ENCODE data around the gene DHX9. TPM values are rescaled to one million over a fixed set of nuclear protein-coding genes. Genes with fewer than 3 reads are reported as not detected.

DHX9 gene
- total and polyA plus RNA-seq, 9 of the 15 experiments (the other 6 are each of a cell fraction or from before 2014, with no cell fraction given): 100 to 409 (median 294) TPM

DNA sequence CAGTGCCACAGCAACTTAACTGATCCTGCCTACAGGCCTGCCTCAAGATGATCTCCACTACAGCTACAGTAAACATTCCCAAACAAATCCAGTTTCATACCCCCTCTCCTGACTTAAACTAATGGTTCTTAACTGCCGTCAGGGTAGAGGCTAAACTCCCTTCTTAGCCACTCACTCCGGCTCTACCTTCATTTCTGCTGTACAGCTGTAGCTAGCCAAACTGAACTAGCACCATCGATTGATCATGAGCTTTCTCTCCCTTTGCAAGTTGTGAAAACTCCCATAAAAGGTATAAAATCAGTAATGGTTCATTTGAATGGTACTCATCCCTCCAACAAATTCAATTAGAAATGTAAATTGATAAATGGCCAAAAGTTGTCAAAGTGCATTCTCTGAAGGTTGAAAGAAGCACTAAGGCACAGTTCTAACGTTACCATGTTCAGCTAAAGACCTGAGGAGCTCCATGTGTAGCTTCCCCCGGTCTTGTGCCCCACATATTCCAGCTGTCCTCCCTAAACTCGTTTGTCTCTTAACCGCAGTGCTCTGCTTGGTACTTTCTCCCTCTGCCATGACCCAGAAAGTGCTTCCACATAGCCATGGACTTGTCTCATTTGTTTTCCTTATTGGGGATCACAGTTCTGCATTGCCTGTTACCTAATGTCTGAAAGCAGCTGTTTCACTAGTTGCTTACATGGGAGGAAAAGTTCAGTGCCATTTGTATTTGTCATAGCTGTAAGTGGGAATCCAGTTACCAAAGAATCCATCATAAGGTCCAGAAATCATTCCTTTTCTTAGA lies 49.8 kb downstream of the DHX9 start:
- H3K9me3 ChIP-seq (replicated peaks; ENCODE audit: control insufficient read depth, insufficient read depth, low read depth, low read length): no peaks in the 10 kb centered on the region
- in situ Hi-C loops (cut with MboI): no loop called here
- ChIA-PET CTCF (ENCODE audit: low intra/inter-chr PET ratio) (no interaction called here), POLR2A (interaction anchor here (0.5 to 3.6 kb wide), 13 partner anchors 10 to 838 kb away, joined by 3 to 19 read pairs (median 4); no protein-coding TSS in a partner anchor)
- no peak overlapping the region for H2AFZ ChIP-seq (ENCODE audit: low read depth, low read length)
- H4K20me1 ChIP-seq (replicated peaks; ENCODE audit: control insufficient read depth, insufficient read depth, low read length): peaks cover 8% of the 10 kb centered on the region; the same call in 1 of the 2 replicates
- H3K4me1 ChIP-seq (replicated peaks in 1 of 2; ENCODE audit: control insufficient read depth in 2 of 2, insufficient read depth in 2 of 2, low read length in 2 of 2): no peaks in the 10 kb centered on the region
- no peak overlapping the region for H3K4me2 ChIP-seq (ENCODE audit: insufficient read depth, low read length)
- H3K4me3 ChIP-seq: no peak overlapping the region
- H3K9me1 ChIP-seq (ENCODE audit: control insufficient read depth, insufficient read depth, low read length): peaks cover 2% of the 10 kb centered on the region
- DNase-seq (ENCODE audit: extremely low read depth in 1 of 4, low spot score in 3 of 4) (peak in 2 of 4 experiments; percentile 19 to 20), ATAC-seq (peak; percentile 60), FAIRE-seq (peak; percentile 69)
- BruUV-seq (replicated peaks): no TSS peak
- intact Hi-C loops (cut with micrococcal nuclease): loop anchor here (5.0 kb wide), 1 partner anchor 37 kb away; no protein-coding TSS in a partner anchor
- no peaks in the 10 kb centered on the region; the same call in 2 of the 3 replicates for H3K79me2 ChIP-seq (ENCODE audit: control insufficient read depth, insufficient read depth, low read length)
- no peaks in the 10 kb centered on the region for H3K27me3 ChIP-seq (ENCODE audit: control insufficient read depth in 2 of 2, insufficient read depth in 2 of 2, low read length in 2 of 2)
- peaks cover 52% of the 10 kb centered on the region for H3K36me3 ChIP-seq (ENCODE audit: control insufficient read depth, insufficient read depth, low read length)
- WGBS (ENCODE audit: insufficient coverage, low coverage, missing lambda C conversion rate): 49% methylated on average over 7 of the region's 7 CpGs
- no peak overlapping the region for H3K27ac ChIP-seq (ENCODE audit: extremely low read depth, low read depth, low read length)
- H3K9ac ChIP-seq (ENCODE audit: insufficient read depth in 1 of 2, low read depth in 2 of 2, low read length in 2 of 2): no peak overlapping the region
- no peak for TF ChIP-seq NUFIP1 (IDR thresholded peaks at IDR 0.05; ENCODE audit: partially characterized antibody)
- TF ChIP-seq, protein P1, sequence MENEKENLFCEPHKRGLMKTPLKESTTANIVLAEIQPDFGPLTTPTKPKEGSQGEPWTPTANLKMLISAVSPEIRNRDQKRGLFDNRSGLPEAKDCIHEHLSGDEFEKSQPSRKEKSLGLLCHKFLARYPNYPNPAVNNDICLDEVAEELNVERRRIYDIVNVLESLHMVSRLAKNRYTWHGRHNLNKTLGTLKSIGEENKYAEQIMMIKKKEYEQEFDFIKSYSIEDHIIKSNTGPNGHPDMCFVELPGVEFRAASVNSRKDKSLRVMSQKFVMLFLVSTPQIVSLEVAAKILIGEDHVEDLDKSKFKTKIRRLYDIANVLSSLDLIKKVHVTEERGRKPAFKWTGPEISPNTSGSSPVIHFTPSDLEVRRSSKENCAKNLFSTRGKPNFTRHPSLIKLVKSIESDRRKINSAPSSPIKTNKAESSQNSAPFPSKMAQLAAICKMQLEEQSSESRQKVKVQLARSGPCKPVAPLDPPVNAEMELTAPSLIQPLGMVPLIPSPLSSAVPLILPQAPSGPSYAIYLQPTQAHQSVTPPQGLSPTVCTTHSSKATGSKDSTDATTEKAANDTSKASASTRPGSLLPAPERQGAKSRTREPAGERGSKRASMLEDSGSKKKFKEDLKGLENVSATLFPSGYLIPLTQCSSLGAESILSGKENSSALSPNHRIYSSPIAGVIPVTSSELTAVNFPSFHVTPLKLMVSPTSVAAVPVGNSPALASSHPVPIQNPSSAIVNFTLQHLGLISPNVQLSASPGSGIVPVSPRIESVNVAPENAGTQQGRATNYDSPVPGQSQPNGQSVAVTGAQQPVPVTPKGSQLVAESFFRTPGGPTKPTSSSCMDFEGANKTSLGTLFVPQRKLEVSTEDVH (IDR thresholded peaks at IDR 0.05; ENCODE audit: low read depth, partially characterized antibody): peak; percentile 25
- no peak for TF ChIP-seq HDAC2 (IDR thresholded peaks at IDR 0.05)
- TF ChIP-seq ESRRB (CRISPR knock-in tag; IDR thresholded peaks at IDR 0.05; ENCODE audit: borderline replicate concordance): no peak
- no peak for TF ChIP-seq MCM7 (IDR thresholded peaks at IDR 0.05)
- no peak for TF ChIP-seq MTA3 (IDR thresholded peaks at IDR 0.05; ENCODE audit: borderline replicate concordance)
- TF ChIP-seq, protein P2, sequence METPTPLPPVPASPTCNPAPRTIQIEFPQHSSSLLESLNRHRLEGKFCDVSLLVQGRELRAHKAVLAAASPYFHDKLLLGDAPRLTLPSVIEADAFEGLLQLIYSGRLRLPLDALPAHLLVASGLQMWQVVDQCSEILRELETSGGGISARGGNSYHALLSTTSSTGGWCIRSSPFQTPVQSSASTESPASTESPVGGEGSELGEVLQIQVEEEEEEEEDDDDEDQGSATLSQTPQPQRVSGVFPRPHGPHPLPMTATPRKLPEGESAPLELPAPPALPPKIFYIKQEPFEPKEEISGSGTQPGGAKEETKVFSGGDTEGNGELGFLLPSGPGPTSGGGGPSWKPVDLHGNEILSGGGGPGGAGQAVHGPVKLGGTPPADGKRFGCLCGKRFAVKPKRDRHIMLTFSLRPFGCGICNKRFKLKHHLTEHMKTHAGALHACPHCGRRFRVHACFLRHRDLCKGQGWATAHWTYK (CRISPR knock-in tag; IDR thresholded peaks at IDR 0.05): peak; percentile 46; the same call in 1 of the 2 replicates
- TF ChIP-seq, protein P3, sequence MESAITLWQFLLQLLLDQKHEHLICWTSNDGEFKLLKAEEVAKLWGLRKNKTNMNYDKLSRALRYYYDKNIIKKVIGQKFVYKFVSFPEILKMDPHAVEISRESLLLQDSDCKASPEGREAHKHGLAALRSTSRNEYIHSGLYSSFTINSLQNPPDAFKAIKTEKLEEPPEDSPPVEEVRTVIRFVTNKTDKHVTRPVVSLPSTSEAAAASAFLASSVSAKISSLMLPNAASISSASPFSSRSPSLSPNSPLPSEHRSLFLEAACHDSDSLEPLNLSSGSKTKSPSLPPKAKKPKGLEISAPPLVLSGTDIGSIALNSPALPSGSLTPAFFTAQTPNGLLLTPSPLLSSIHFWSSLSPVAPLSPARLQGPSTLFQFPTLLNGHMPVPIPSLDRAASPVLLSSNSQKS (CRISPR knock-in tag; IDR thresholded peaks at IDR 0.05): no peak
- no peak for TF ChIP-seq TCF3 (CRISPR knock-in tag; IDR thresholded peaks at IDR 0.05)
- peak; percentile 57; the same call in 1 of the 2 replicates for TF ChIP-seq ZBTB17 (CRISPR knock-in tag; IDR thresholded peaks at IDR 0.05)
- TF ChIP-seq RFX7 (CRISPR knock-in tag; IDR thresholded peaks at IDR 0.05): no peak
- TF ChIP-seq DNMT1 (IDR thresholded peaks at IDR 0.05): no peak
- no peak for TF ChIP-seq ARHGAP35 (IDR thresholded peaks at IDR 0.05; ENCODE audit: partially characterized antibody)
- no peak for TF ChIP-seq EWSR1 (IDR thresholded peaks at IDR 0.05; ENCODE audit: borderline replicate concordance, low read depth, partially characterized antibody)
- no peak for TF ChIP-seq NFATC3 (IDR thresholded peaks at IDR 0.05)
- TF ChIP-seq POLR2A (conservative IDR thresholded peaks at IDR 0.05): peak; percentile 66
- no peak for TF ChIP-seq SIRT6 (IDR thresholded peaks at IDR 0.05; ENCODE audit: low read depth, low read length)

All from K562 (cell line).